ENCODE data around the gene TNRC6B.

GRCh38 chr22:40313007-40313406 lies 135.3 kb downstream of the TNRC6B start:
- TF ChIP-seq SP1 (IDR thresholded peaks at IDR 0.05) = no peak
- TF ChIP-seq FOXM1 (IDR thresholded peaks at IDR 0.05; ENCODE audit: borderline replicate concordance) = no peak
- no peak for TF ChIP-seq HDGF (IDR thresholded peaks at IDR 0.05; ENCODE audit: borderline replicate concordance)

Measured in HEK293T (cell line).